Measurements from ENCODE around the gene JADE1.
A peak's percentile ranks its signal among the peaks of the same experiment; 100 is the strongest.

The JADE1 gene

DNA sequence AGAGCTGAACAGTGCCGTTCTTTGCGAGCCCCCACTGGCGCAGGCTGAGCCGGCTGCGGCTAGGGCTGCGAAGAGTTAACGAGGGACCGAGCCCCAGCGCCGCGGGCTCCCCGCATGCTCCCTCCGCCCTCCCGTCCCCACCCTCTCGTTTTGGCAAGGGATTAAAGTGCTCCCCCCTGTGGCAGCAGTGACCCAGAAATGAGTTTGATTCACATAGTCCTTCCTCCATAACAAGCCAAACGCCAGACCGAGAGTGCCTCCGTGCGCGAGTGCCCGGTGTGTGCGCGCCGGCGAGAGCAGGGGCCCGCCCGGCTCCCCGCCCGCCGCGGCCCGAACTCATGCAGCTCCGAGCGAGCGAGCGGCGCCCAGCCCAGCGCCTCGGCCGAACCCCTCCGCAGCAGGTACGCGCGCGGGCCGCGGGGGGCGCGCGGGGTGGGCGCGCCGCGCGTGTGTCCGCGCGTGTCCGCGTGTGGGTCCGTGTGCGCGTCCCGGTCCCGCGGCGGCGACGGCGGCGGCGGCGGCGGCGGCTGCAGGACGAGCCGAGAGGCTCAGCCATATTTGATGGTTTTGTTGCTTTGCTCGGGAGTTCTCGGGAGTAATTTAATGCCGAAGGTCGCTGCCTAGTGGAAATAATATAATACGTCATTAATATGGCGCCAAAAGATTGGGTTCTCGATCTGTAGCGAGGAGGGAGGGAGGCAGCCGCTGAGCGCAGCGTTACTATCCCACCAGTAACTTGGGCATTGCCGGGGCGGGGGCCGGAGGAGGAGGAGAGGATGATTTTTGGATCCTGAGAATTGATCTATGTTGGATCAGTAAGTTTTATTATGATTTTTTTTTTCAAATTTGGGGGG, at the start of gene JADE1:
Gene JADE1, plus strand, starts transcription at position 224 of the 854 bp plus-strand sequence. CDS start 22,059 bp downstream, outside the sequence.
- peak; percentile 95 for DNase-seq

DNA sequence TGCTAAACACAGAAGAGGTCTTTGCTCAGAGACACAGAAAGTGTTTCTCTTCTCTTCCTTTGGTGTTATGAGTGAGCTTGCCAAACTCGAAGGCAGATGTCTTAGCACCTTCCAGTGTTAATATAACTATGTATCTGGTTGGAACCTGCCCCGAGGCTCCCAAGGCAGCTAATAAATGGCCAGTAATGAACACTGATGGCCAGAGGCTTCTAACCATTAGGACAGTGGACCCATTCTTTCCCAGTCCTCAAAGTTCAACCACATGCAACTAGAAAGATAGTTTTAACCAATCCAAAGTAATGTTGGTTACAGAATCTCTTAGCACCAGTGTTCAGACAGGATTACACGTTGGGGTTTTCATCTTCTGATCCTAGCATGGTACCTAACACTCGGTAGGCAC, 42.7 kb upstream of the JADE1 start:
- no peak for DNase-seq

DNA sequence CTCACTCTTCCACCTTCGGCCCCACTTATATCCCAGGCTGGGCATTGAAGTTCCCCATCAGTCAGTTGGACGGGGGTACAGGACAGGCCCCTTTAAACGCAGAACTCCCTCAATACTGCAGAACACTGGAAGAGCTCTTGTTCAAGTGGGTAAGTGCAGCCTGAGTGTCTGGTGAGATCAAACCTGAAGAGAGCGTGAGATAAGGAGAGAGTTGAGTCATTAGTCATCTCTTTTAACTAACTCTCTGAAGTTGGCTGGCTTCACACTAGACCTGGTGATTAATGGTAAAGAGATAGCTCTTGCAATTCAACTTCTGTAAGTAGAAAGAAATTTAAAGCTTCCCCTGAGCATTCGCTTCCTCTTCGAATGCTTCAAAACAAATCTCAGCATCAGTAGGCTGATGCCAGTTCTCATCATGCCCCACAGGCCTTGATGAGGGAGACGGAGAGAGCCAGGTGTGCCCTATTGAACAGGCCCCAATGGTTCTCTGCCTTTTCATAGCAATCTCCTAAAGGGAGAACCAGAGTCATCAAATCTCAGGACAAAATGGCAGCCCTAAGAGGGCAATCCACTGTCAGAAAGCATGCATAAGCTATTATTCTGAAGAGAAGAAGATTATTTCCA, 41.0 kb upstream of the JADE1 start:
- DNase-seq: no peak

DNA sequence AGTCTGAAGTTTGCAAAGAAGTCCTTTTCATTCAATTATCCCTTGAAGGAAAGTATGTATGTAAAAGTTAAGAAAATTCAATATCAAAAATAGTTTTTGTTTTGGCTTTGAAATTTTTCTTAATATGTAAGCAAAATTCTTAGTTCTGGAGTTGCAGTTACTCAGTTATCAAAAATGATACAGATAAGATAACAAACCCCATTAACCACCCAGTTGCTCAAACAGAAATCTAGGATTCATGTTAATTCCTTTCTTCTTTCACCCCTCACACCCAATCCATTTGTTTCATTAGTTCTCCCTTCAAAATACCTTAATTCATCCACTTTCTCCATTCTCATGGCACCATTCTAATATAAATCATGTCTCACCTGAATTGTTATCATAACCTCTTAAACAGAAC, 40.5 kb upstream of the JADE1 start:
- no peak for DNase-seq

DNA sequence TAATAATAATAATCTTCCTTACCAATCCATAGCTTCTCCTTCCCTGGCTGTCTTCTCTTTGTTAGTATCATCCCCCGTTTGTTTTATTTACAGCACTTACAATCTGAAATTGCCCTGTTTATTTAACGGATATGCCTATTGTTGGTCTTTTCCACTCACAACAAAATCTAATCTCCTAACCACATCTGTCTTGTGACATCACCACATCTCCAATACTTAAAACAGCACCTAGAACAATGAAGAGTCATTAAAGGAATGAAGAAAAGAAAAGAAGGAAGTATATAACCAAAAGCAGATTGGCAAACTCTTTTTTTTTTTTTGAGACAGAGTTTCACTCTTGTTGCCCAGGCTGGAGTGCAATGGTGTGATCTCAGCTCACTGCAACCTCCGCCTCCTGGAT, 38.7 kb upstream of the JADE1 start:
- DNase-seq: no peak

DNA sequence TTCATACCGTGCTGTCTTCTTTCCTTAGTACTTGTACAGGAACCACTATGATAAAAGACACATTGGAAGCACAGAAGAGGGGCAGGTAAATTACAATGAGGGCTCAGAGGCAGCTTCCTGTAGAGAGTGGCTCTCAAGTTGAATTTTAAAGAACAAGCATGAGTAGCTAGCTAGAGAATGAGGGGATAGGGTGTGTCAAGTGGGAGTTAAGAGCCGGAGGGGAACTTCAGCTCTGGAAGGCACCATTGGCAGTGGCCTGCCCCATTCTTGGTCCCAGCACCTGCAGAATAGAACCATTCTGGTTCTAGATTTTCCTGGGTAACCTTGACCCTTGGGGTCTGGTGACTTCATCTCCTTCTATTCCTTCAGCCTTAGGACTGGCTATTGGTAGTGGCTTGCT, 34.0 kb upstream of the JADE1 start:
- DNase-seq: no peak

DNA sequence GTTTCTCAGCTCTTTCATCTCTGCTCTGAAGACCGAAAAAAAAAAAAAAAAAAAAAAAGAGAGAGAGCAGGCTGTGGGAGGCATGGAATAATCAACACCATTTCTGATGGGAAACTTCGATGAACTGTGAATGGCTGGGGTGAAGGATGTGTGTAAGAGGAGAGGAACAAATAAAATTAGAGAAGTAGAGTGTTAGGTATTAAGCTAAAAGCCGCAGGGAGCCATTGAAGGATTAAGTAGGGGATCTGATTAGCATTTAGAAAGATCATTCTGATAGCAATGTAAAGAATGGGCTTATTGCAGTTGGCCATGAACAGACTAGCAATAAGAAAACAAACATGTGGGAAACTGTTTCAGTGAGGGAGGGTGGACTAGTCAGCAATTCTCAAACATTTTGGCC, 33.6 kb upstream of the JADE1 start:
- no peak for DNase-seq

DNA sequence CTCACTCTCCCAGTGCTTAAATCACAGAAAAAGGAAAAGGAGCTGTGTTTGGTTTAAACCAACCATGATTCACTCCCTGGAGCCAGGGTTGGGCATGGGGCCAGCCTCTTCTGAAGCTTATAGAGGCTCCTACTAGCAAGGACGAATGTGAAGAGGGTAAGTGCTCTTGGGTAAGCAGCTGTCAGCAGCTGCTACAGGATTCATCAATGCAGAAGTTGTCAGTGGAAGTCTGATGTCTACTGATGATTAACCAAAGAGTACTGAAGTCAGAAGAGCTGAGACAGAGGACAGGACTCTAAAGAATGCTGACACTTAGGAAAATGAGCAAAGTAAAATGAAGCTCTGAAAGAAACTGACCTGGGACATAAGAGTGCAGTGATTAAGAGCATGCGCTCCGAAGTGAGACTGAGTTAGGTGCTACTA, 32.7 kb upstream of the JADE1 start:
- no peak for DNase-seq

DNA sequence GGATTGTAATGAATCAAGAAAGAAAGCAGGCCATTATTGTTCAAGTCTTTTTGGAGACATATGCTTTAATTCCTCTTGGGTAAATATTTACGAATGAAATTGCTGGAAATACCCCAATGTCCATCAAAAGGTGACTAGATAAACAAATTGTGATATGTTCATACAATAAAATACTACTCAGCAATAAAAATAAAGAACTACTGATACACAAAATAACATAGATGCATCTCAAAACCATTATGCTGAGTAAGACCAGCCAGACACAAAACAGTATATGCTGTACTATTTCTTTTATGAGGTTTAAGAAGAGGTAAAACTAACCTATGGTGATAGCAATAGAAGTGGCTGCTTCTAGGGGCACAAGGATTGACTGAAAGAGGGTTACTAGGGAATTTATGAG, 28.8 kb upstream of the JADE1 start:
- DNase-seq: no peak

DNA sequence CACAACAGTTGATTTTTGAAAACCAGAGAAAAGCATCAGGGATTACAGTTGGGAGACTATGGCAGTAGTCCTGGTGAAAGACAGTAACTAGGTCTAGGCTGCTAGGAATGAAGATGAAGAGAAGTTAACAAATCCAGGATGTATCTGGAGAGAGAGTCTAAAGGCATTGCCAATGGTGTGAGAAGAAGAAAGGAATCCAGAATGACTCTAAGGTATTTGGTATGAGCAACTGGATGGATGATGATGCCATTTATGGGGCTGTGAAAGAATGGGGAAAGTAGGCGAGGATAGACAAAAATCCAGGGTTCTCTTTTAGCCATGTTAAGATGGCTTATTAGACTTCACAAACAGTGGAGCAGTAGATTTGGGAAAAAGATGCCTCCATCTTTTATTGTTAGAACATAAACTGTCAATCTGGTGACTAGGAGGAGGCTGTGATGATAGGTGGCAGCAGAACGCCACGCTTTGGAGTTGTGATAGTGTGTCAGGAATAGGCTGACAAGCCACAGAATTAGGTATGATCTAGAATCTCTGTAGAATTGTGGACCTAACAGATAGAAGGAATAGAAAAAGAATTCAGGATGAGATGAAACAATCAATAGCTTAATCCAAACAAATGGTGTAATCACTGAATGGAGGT, 27.3 kb upstream of the JADE1 start:
- DNase-seq: no peak

DNA sequence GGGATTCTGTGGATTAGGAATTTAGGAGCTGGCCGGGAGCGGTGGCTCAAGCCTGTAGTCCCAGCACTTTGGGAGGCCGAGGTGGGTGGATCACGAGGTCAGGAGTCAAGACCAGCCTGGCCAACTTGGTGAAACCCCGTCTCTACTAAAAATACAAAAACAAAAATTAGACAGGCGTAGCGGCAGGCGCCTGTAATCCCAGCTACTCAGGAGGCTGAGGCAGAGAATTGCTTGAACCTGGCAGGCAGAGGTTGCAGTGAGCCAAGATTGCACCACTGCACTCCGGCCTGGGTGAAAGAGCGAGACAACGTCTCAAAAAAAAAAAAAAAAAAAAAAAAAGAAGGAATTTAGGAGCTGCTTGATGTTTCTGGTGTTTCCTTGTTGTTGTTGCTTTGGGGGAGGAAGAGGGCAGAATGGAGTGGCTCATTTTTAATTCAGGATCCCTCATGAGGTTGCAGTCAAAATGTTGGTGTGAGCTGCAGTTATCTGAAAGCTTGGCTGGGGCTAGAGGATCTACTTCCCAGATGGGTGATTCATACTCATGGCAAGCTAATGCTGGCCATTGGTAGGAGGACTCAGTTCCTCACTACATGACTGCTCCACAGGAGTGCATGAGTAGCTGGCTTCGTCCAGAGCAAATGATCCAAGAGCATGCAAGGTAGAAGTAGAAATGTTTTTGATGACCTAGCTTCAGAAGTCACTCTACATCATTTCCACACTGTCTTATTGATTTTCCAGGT, 26.5 kb upstream of the JADE1 start:
- no peak for DNase-seq

DNA sequence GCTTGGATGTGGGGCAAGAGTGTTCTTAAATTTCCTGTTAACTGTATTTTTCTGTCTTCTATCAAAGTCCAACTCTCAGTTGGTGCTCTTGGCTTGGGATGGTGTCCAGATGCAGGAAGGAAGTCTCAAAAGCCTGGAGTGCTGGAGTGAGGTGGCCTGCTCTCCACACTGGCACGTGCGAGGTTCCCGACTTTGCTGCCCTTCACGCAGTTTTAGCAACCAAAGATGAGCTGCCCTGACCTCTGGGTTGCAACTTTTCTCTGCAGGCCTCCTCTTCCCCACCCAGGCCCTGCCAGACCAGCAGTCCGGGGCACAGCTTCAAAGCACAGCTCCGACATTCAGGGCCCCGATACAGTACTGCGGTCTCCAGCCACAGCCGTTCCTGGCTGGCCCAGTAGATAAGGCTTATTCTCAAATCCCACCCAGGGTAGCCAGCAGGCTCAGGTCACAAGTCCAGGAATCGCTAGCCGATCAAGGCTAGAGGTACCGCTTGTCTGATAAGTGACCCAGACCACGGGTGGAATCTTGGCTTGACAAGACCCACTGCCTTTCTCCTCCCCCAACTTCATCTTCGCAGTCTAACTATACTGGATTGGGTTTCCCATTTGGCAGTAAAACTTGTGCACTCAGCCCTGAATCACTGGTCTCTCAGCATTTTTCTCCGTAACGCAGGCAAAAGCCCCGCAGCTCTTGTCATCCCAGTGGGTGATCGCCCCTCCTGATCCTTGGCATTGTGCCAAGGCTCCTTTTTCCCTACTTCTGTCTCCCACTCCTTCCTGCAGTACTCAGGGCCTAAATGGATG, 21.8 kb upstream of the JADE1 start:
- no peak for DNase-seq

DNA sequence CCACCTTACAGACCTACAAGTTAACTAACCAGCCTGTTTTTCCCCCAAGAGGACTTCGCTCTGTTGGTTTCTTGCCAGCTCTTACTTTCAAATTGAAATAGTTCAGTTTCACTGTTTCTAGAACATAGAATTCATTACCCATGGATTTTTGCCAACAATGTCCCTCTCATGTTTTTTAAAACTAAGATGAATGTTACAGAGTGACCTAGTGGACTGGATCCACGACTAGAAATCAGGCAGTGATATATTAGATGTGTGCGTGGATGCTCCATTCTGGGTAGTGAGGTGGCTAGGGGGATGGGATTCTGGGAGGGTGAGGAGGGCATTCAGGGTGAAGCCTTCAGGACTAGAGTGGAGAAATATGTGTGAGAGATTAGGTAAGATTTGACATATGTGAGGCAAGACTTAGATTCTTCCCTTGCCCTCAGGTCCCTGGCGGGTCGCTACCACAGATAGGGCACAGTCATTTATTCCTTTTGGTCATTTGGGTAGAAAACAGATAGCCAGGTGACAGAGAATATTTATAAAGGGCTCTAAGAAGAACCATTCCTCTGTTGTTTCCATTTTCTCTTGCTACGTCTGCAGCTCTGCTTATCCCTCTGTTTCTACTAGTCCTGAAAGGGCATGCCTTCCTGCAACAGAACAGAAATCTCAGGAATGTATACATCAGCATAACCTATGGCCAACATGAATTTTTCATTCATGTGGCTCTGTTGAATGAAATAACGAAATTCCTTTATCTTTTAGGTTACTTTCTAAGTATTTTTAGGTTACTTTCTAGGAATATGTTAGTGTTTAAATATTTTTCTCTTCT, 15.4 kb upstream of the JADE1 start:
- DNase-seq: no peak

DNA sequence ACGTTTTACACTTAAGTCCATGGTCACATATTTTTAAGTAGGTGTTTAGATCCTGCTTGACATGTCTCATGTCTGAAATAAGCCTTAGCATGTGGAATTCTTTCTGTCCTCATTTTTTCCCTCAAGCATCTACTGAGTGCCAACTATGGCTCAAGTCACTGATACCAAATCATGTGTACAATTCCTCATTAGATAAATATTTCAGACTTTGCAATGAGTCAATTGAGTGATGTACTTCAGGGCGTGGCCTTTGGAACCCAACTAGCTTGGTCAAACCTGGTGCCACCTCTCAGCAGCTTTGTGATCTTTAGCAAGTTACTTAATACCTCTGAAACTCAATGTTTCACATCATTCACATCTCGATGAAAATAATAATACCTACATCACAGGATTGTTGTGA, 12.6 kb upstream of the JADE1 start:
- DNase-seq: no peak

DNA sequence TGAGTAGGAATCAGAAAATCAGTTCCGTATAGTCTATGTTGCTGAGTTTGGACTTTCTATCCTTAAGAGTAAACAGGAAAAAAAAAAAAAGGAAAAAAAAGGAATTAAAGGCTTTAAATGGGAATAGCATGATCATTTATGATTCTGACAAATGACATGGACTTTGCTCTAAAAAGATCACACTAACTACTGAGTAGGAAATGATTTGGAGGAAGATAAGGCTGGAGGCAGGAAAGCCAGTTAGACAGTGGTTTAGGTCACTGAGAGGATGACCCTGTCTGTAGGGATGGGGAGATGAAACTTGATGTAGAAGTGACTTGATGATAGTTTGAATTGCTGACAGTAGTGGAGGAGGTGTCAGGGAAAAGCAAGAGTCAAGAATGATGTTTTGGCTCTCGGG, 9.2 kb upstream of the JADE1 start:
- no peak for DNase-seq

DNA sequence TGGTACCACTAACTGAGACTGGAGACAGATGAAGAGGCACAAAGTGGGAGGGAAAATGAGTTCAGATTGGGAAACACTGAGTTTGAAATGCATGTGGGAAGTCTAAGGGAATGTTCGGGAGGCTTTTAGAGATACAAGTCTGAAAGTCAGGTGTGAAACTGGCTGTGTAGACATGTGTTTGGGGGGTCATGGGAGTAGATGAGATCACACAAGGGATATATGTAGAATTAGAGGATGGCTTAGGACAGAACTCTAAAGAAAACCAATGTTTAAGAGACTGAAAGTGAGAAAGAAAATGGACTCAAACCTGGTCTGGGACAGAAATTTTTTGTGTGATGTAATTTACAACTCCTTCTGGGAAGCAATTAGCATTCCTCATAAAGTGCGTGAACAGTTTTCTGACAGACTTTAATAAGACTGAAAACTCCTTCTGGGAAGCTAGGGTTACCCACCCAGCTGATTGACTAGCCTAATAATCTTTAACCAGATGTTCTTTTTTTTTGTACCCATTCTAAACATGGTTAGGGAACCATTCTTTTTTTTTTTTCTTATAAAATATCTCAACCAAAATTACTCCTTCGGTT, 8.7 kb upstream of the JADE1 start:
- DNase-seq: no peak

DNA sequence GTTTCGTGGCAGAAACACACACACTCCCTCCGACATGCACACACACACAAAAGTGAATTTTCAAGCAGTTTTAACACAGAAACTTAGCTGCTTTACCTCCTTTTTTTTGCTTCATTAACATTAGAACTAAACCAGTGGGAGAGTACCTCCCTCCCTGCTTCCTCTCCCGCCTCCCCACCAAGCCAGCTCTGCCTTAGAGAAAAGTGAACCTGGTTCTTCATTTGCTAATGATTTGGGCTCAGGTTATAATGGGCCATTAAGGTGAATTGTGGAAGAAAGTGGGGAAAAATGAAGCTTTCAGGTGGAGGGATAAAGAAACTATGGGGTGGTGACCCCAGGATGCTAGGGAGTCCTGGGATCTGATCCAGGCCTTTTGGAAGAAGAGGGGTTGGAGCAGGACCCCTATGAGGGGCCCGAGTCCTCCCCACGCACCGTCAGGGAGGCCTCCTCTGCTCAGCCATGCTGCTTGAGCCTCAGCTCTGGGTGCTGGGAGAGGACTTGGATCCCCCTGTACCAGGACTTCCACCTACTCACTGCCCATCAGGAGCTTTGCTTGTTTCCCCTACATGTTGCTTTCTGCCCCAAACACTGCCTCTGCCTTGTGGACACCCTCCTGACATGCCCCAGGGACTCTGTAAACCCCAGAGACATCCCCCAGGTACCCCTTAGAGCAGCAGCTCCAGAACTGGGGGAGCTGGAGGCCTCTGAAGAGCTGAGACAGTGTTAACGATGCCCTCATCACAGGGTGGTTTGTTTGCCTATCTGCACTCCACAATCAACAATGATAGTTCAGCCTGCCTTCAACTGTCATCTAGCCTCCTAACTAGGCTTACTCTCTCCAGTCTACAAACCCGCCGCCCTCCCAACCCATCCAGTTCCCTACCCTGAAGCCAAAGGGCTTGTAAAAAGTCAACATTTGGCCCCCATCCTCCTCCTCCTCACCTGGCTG, 6.5 kb upstream of the JADE1 start:
- no peak for DNase-seq

DNA sequence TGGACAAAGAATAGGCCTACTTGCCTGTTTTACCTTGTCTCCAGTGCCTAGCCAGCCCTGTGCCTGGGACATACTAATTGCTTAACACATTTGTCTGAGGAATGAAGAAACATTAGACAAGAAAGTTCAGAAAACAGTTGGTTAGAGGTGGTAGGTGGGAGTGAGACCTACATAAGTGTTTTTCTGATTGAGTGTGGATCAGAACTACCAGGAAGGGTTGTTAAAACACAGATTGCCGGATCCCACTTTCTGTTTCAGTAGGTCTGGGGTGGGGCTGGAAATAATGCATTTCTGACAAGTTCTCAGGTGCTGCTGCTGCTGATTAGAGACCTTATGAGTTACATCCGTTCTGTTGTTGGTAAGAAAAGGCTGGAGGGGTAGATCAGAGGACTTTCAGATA, 5.7 kb upstream of the JADE1 start:
- DNase-seq: no peak

DNA sequence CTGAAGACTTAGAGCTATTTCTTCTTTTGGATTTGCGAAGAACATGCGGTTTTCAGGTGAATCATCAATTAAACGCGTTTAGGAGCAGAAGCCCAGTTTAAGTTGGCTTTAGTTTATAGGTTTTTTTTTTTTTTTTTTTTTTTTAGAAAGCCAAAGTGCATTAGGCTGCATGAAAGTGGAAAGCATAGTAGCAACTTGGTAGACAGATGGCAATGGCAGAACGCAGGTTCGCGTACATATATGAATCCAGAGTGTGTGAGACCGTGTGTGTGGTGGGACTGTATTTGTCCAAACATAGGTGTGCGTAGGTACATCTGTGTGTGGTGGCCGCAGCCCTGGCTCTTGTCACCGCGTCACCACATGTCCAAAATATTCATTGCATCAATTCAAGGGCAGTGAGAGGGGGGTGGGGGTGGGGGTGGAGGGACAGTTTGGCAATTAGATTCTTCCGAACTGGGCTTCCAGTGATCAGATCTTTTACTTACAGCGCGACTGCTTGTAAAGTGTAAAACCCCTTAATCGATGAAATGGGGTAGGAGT, 901 bp downstream of the JADE1 start:
- DNase-seq: no peak
